Stimulated activated naive CD8-positive, alpha-beta T cell treated with anti-CD3 and anti-CD28 coated beads, Interleukin-15, amount 100 ng/mL, for 72 hours (primary cell): ENCODE measurements around the gene NUDT16L1.
A peak's percentile ranks its signal among the peaks of the same experiment; 100 is the strongest.

Source experiments
- ATAC-seq: fragments of 150-1000 bp; cut with Tn5 transposase; 2 replicates; pipeline ENCODE4 v1.10.0; 2021; ENCODE audit warnings: mild to moderate bottlenecking, moderate library complexity
- DNase-seq, 2 donors: peaks; one replicate each; pipeline ENCODE4 v3.0.0; 2021 to 2022
- H3K27ac Mint-ChIP-seq, 2 donors: one replicate each; pipeline ENCODE4 v1.8.0; 2022; ENCODE audit warnings: mild to moderate bottlenecking in 2 of 2, mixed read lengths in 2 of 2, moderate library complexity in 2 of 2
- H3K27me3 Mint-ChIP-seq: one replicate; pipeline ENCODE4 v1.8.0; 2022; ENCODE audit warnings: mixed read lengths
- H3K4me1 Mint-ChIP-seq: one replicate; pipeline ENCODE4 v1.8.0; 2022; ENCODE audit warnings: mild to moderate bottlenecking, mixed read lengths
- H3K4me3 Mint-ChIP-seq, 2 donors: one replicate each; pipeline ENCODE4 v1.8.0; 2022; ENCODE audit warnings: mild to moderate bottlenecking in 2 of 2, mixed read lengths in 2 of 2, moderate library complexity in 1 of 2
- H3K9me3 Mint-ChIP-seq, 2 donors: one replicate each; pipeline ENCODE4 v1.8.0; 2022; ENCODE audit warnings: mixed read lengths in 2 of 2

NUDT16L1 gene

DNA sequence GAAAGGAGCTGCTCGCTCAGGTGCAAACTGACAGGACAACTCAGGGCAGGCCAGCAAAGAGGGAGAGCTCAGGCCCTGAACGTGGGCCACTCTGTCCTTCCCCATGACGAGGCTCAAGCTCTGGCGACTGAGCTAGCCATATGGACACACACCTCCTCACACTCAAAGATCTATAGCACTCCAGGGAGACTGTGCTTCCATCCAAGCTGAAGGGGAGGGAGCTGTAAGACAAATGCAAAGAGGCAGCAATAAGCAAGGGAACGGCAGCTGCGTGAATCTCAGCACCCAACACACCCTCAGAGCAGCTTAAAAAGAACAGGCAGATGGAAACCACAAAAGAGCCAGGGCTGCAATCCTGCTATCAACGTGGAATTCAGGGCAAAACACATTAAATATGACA is 13.5 kb downstream of the NUDT16L1 start:
- Mint-ChIP-seq H3K4me1 (peaks cover 6% of the 10 kb centered on the region), H3K27ac (peak overlapping the region in 1 of 2 donors; percentile 83), H3K4me3 (no peak overlapping the region), H3K27me3 (no peaks in the 10 kb centered on the region), H3K9me3 (no peaks in the 10 kb centered on the region)
- ATAC-seq: no peak
- no peak for DNase-seq

DNA sequence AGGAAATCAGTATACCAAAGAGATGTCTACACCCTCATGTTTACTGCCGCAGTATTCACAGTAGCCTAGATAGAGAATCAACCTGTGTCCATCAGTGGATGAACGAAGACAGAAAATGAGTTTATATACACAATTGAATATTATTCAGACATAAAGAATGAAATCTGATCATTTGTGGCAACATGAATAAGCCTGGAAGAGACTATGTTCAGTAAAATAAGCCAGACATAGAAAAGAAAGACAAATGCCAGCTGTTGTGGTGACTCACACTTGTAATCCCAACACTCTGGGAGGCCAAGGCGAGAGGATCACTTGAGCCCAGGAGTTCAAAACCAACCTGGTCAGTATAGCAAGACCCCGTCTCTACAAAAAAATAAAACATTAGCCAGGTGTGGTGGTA is 16.1 kb downstream of the NUDT16L1 start:
- H3K4me3 Mint-ChIP-seq: no peak overlapping the region
- DNase-seq (no peak), ATAC-seq (no peak)
- H3K27ac Mint-ChIP-seq: no peak overlapping the region
- no peaks in the 10 kb centered on the region for H3K9me3 Mint-ChIP-seq
- H3K27me3 Mint-ChIP-seq: no peaks in the 10 kb centered on the region
- H3K4me1 Mint-ChIP-seq: peaks cover 6% of the 10 kb centered on the region

DNA sequence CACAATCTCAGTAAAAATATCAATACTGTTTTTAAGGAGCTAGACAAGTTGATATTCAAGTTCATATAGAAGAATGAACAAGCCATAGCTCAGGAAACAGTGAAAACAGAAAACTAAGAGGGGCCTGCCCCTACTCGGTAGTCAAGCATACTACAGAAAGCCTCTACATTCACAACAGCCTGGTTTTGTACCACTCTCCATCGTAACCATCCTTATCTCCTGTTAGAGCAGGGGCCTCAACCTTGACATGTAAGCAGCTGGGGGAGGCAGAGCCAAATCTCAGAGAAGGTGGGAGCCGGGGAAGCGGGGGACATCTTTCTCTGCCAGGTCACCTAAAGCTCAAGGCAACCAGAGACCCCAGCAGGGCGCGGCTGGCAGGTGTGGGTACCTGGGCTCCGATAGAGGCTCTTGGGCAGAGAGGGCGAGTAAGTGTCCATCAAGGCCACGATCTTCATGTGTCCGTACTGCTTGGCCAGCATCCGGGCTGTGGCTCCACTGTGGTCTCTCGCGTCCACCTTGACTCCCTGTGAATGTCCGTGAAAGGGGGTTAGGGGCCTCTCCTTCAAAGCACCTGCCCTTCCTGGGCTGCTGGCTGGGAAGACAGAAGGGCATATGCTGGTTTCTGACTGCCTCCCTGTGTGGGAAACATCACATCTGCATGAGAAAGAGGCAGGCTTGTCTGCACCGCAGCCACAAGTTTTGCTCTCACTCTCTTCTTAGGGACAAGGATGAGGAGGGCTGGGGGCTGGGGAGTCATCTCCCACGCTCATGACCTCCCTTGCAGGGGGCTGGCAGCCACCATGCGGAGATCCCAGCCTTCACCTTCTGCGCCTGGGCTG is 20.5 kb downstream of the NUDT16L1 start:
- no peaks in the 10 kb centered on the region for H3K9me3 Mint-ChIP-seq
- DNase-seq (no peak), ATAC-seq (no peak)
- no peaks in the 10 kb centered on the region for H3K4me1 Mint-ChIP-seq
- H3K27me3 Mint-ChIP-seq: no peaks in the 10 kb centered on the region
- H3K27ac Mint-ChIP-seq: peak overlapping the region in 1 of 2 donors; percentile 59
- H3K4me3 Mint-ChIP-seq: no peak overlapping the region

DNA sequence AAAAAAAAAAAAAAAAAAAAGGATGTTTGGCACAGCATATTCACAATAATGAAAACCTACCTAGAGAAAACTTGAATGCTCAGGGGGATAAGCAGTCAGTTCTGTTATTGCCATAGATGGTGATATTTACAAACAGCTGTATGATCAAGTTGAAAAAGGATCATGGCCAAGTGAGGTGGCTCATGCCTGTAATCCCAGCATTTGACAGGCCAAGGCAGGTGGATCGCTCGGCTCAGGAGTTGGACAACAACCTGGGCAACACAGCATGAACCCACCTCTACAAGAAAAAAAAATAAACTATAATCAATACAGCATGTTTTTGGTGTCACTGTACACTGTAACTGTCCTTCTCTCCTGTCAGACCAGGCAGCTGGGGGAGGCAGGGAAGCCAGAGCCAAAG is 21.6 kb downstream of the NUDT16L1 start:
- no peaks in the 10 kb centered on the region for H3K4me1 Mint-ChIP-seq
- H3K27me3 Mint-ChIP-seq: no peaks in the 10 kb centered on the region
- H3K9me3 Mint-ChIP-seq: no peaks in the 10 kb centered on the region
- H3K27ac Mint-ChIP-seq: no peak overlapping the region
- ATAC-seq (no peak), DNase-seq (no peak)
- no peak overlapping the region for H3K4me3 Mint-ChIP-seq

DNA sequence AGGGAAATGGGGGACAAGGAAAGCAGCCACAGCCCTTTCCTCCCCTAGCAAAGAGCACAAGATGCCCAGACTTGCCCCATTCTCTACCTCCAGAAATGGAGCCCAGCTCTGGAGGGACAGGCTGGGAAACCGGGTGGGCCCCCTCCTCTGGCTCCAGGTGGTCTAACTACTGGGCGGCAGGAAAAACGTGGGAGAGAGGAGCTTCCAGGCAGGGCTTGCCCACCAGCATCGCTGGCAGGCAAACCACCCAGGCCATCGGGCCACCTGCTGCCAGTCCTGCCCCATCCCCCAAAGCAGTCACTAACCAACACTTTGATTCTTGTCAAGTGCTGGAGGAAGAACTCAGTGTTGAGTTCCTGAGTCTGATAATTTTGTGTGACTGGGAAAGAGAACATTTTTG is 25.1 kb downstream of the NUDT16L1 start:
- Mint-ChIP-seq H3K27ac (no peak overlapping the region), H3K9me3 (no peaks in the 10 kb centered on the region), H3K4me3 (no peak overlapping the region), H3K4me1 (no peaks in the 10 kb centered on the region), H3K27me3 (no peaks in the 10 kb centered on the region)
- ATAC-seq (no peak), DNase-seq (no peak)

DNA sequence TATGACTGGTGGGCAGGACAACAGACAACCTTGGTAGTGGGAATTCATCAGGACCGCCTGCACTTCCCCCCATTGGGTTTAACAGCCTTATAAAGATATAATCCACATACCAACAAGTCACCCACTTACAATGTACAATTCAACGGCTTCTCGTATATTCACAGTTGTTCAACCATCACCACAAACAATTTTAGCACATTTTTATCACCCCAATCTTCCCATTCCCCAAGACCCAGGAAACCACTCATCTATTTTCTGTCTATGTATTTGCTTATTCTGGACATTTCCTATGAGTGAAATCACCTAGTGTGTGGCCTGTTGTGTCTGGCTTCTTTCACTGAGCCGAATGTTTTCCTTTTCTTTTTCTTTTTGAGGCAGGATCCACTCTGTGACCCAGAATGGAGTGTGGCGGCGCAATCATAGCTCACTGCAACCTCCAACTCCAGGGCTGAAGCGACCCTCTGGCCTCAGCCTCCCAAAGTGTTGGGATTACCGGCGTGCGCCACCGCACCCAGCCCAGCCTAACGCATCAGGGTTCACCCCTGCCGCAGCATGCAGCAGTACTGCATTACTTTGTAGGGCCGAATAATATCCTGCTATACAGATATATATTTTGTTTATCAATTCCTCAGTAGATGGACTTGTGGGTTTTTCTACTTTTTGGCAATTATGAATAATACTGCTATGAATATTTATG is 29.9 kb downstream of the NUDT16L1 start:
- Mint-ChIP-seq H3K27me3 (no peaks in the 10 kb centered on the region), H3K4me1 (no peaks in the 10 kb centered on the region), H3K9me3 (no peaks in the 10 kb centered on the region), H3K4me3 (no peak overlapping the region), H3K27ac (no peak overlapping the region)
- no peak for DNase-seq
- no peak for ATAC-seq

DNA sequence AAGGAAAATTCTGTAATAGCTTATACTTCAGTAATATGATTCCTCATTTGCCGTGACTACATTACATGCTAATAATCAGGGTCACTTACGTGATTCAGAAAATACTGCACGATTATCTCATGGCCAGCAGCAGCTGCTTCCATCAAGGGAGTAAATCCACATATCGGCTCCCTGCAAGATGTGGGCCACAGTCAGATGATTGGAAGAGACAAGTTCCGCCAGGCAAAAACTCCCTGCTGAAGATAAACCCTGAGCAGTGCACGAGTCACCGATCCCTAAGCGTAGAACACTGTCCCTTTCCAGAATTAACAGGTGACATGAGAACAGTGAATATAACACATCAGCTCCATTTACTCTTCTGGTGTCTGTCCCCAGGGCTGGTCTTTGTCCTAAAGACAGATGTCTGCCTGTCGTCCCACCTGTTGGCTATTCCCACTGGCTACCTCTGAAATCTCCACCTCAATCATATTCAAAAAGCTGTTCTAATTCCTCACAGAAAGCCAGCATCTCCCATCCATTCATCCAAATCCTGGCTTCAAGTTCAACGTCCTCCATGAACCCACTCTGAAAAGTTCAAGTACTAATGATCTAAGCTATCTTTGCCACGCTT is 31.4 kb downstream of the NUDT16L1 start:
- Mint-ChIP-seq H3K9me3 (no peaks in the 10 kb centered on the region), H3K4me3 (no peak overlapping the region), H3K27me3 (no peaks in the 10 kb centered on the region), H3K27ac (no peak overlapping the region), H3K4me1 (no peaks in the 10 kb centered on the region)
- DNase-seq (no peak), ATAC-seq (no peak)

DNA sequence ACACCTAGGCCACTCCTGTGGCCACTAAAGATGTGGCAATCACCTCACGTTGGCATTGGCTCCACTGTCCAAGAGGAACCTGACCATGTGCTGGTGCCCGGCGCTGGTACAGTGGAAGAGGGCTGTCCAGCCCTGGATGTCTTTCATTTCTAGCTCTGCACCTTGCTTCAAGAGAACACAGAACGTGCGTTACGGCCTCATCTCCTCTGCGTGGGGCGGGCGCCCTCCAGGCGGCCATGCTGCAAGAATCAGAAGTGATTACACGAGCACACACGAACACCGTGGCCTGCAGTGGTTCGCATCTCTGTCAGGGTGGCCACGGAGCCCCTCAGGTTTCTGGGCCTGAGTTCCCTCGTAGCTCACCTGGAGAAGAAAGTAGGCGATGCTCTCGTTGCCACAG is 33.3 kb downstream of the NUDT16L1 start:
- Mint-ChIP-seq H3K27me3 (no peaks in the 10 kb centered on the region), H3K9me3 (no peaks in the 10 kb centered on the region), H3K27ac (peak overlapping the region in 1 of 2 donors; percentile 68), H3K4me1 (no peaks in the 10 kb centered on the region), H3K4me3 (no peak overlapping the region)
- DNase-seq: no peak
- ATAC-seq: no peak

DNA sequence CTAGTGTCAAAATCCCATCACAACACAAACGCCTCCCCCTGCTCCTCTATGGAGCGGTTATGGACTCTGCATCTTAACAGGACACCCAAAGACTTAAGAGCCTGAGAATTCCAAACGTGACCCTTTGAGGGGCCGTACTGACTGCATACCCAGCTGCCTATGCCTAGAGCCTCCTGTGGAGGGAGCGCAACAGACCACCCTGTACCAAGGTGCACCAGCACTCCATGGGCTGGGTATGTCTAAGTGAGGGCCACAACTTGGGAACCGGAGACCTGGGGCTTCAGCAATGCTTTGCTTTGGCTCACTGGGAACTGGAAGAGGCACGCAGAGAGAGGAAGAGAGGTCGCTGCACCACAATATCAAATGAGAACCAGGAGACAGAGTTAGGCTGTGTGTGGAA is 35.3 kb downstream of the NUDT16L1 start:
- H3K9me3 Mint-ChIP-seq: no peaks in the 10 kb centered on the region
- DNase-seq (no peak), ATAC-seq (no peak)
- H3K27ac Mint-ChIP-seq: peak overlapping the region in 1 of 2 donors; percentile 17
- no peaks in the 10 kb centered on the region for H3K27me3 Mint-ChIP-seq
- peaks cover 12% of the 10 kb centered on the region for H3K4me1 Mint-ChIP-seq
- no peak overlapping the region for H3K4me3 Mint-ChIP-seq

DNA sequence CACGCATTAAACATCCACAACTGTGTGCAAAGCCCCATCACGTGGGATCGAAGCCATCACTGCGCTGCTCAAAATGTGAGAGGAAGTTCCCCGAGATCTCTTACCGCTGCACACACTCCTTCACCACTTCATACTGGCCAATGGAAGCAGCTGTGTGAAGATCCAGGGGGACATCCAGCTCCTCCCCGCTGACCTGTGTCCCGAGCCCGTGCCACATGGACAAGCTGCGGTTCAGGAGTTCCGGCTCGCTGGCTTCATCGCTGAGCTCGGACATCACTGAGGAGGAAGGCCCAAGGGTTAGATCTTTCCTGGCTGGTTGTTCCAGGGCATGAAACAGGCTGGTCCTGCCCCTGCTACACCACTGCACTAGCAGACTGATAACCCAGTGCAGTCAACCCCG is 36.5 kb downstream of the NUDT16L1 start:
- Mint-ChIP-seq H3K27me3 (no peaks in the 10 kb centered on the region), H3K9me3 (no peaks in the 10 kb centered on the region), H3K27ac (no peak overlapping the region), H3K4me1 (peaks cover 13% of the 10 kb centered on the region), H3K4me3 (no peak overlapping the region)
- no peak for DNase-seq
- no peak for ATAC-seq

DNA sequence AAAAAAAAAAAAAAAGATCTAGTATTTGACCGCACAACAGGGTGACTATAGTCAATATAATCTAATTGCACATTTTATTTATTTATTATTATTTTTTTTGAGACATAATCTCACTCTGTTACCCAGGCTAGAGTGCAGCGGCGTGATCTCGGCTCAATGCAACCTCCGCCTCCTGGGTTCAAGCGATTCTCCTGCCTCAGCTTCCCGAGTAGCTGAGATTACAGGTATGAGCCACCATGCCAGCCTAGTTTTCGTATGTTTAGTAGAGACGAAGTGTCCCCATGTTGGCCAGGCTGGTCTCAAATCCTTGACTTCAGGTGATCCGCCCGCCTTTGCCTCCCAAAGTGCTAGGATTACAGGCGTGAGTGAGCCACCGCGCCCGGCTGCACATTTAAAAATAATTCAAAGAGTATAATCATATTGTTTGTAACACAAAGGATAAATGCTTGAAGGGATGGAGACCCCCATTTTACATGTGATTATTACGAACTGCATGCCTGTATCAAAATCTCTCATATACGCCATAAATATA is 39.9 kb downstream of the NUDT16L1 start:
- DNase-seq (no peak), ATAC-seq (no peak)
- peak overlapping the region; percentile 74 to 97 for H3K27ac Mint-ChIP-seq
- peaks cover 21% of the 10 kb centered on the region for H3K4me1 Mint-ChIP-seq
- H3K9me3 Mint-ChIP-seq: no peaks in the 10 kb centered on the region
- H3K4me3 Mint-ChIP-seq: peak overlapping the region; percentile 83 to 95
- no peaks in the 10 kb centered on the region for H3K27me3 Mint-ChIP-seq

DNA sequence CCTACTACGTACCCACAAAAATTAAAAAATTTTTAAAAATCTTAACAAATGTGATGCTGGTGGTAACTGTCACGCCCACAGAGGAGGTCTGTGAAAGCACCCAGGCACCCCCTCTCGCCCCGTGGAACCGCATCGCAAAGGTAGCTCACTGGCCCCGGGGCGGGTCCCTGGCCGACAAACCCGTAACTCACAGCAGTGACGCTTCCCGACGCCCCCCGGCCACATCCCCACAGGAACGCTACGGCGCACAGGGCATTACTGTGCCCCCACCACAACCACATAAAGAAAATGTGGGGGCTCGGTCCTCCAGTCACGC is 40.3 kb downstream of the NUDT16L1 start:
- H3K27ac Mint-ChIP-seq: peak overlapping the region in 1 of 2 donors; percentile 97
- DNase-seq (no peak), ATAC-seq (peak; percentile 24)
- no peaks in the 10 kb centered on the region for H3K9me3 Mint-ChIP-seq
- H3K4me3 Mint-ChIP-seq: peak overlapping the region; percentile 83 to 95
- peaks cover 21% of the 10 kb centered on the region for H3K4me1 Mint-ChIP-seq
- H3K27me3 Mint-ChIP-seq: no peaks in the 10 kb centered on the region

DNA sequence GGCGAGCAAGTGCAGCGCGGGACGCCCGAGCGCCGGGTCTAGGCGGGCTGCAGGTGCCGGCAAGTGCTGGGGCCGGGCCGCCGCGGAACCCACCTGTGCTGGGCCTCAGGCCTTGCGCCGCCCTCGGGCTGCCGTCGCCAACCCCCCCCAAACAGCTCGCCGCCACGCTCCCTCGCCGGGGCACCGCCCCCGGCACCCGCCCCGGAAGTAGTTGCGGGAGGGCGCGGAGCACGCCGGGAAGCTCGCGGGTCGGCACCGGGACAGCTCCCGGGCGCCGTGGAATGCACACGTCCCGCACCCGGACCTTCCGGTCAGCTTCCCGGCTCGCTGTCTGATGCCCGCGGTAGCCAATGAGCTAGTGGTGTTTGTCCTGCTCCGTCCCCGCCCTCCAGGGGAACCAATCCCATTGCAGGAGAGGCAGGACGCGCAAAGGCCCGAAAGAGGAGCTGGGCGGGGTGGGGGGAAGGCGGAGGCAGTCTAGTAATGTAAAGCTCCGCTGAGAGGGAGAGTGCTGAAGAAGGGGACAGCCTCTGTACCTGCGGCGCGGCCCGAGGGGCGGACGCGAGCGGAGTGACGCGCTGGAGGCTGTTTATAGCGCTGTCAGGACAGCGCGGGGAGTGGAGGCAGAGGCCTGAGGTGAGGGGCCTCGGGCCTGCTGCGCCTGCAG is 40.8 kb downstream of the NUDT16L1 start, which contains the start of the genes ANKS3 and DNAAF8:
ANKS3 (minus strand) TSS at position 209 of the 667 bp plus-strand sequence. CDS start 4,122 bp downstream, outside the sequence.
DNAAF8 (plus strand) TSS at position 475 of the 667 bp plus-strand sequence. CDS start 1,978 bp downstream, outside the sequence.
- peak; percentile 86 for ATAC-seq
- no peaks in the 10 kb centered on the region for H3K27me3 Mint-ChIP-seq
- peak within 1 kb of the TSS; percentile 83 to 95 for H3K4me3 Mint-ChIP-seq
- H3K9me3 Mint-ChIP-seq: no peaks in the 10 kb centered on the region
- DNase-seq: peak; percentile 76 to 77
- peaks cover 21% of the 10 kb centered on the region for H3K4me1 Mint-ChIP-seq
- H3K27ac Mint-ChIP-seq: peak within 1 kb of the TSS; percentile 78 to 97

DNA sequence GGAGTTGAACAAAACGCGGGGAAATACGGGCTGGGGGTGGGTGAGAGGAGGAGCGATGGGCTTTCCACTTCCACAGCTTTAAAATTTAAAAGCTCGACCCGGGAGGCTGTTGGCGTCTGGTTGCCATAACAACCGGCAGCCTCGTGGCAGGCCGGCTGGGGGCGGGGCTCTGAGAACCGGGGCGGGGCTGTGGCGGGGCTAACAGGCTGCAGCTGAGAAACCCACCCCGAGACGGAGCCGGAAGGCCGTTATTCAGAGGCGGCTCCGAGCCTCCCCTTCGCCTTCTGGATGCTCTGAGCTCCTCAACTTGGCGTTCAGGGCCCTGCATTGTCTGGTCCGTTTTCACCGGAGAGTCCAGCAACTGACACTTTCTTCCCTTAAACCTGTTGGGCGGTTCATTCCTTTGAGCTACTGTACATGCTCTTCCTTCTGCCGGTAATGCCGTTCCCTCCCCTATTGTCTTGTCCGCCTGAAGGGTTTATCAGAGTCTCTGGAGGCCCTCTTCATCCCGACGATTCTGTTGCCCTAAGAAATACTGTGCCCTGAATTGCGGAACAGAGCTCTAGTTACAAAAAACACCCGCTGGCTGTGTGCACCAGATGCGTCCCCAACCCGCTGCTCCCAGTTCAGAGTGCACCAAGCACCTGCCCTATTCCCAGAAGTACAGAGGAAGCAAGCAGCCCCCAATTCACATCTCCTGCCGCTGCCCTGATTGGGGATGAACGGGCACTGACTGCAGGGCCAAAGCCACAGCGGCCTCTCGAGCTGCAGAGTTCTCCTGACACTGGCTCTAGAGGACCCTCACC is 41.6 kb downstream of the NUDT16L1 start:
- Mint-ChIP-seq H3K9me3 (no peaks in the 10 kb centered on the region), H3K4me1 (peaks cover 21% of the 10 kb centered on the region), H3K27me3 (no peaks in the 10 kb centered on the region), H3K4me3 (peak overlapping the region; percentile 83 to 95), H3K27ac (peak overlapping the region; percentile 78 to 97)
- ATAC-seq: peak; percentile 89
- peak; percentile 90 for DNase-seq

DNA sequence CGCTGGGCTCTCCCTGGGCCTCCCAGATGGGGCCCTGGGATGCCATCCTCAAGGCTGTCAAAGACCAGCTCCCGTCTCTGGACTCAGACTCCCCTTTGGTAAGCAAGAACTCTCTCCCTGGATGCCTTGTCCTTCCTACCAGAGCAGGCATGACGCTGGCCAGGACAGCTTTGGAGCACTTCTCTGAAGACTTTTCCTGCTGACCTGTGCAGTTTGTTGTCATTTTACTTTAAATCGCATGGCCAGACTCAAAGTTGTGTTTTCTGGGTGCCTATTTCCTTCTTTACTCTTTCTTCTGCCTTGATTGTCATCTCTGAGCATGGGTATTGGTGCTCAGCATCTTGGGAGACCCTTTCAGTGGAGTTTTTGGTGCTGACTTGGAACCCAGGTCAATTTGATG is 43.2 kb downstream of the NUDT16L1 start:
- H3K4me3 Mint-ChIP-seq: no peak overlapping the region
- peaks cover 21% of the 10 kb centered on the region for H3K4me1 Mint-ChIP-seq
- no peak overlapping the region for H3K27ac Mint-ChIP-seq
- no peaks in the 10 kb centered on the region for H3K27me3 Mint-ChIP-seq
- ATAC-seq (no peak), DNase-seq (no peak)
- H3K9me3 Mint-ChIP-seq: no peaks in the 10 kb centered on the region
